Prostate gland (tissue), 2 donors: ENCODE data around the gene PLPP6. TPM values are rescaled to one million over a fixed set of nuclear protein-coding genes. Genes with fewer than 3 reads are reported as not detected.

ENCODE experiments used
- DNase-seq: peaks from one replicate; pipeline ENCODE4 v3.0.0-alpha.2; 2019; ENCODE audit warnings: low spot score
- H3K27ac ChIP-seq, 2 donors: fragments of 200-600 bp; sonication (generic); 2 replicates each; pipeline ENCODE4 v1.5.1; 2017 to 2019
- H3K27me3 ChIP-seq: fragments of 200-600 bp; sonication (generic); replicated peaks from 2 replicates; pipeline ENCODE4 v1.5.1; 2019; ENCODE audit not compliant: insufficient read depth
- H3K36me3 ChIP-seq, 2 donors: fragments of 200-600 bp; sonication (generic); 1 replicate in 1 of 2; 2 replicates in 1 of 2; pipeline versions ENCODE4 v1.5.1 to v1.8.1; 2017 to 2019
- H3K4me1 ChIP-seq: fragments of 200-600 bp; sonication (generic); replicated peaks from 2 replicates; pipeline ENCODE4 v1.5.1; 2019
- H3K4me3 ChIP-seq, 2 donors: fragments of 200-600 bp; sonication (generic); 2 replicates each; pipeline ENCODE4 v1.5.1; 2017 to 2019
- H3K9me3 ChIP-seq: fragments of 200-600 bp; sonication (generic); 2 replicates; pipeline ENCODE4 v1.5.1; 2017
- CTCF ChIP-seq, 4 experiments: fragments of 200-600 bp in 2 of 4; fragments of 450-650 bp in 2 of 4; sonication (generic) in 2 of 4; IDR thresholded peaks; 1 replicate in 3 of 4; 2 replicates in 1 of 4; pipeline ENCODE4 v1.5.1; 2016 to 2019; ENCODE audit warnings: antibody characterized with exemption in 4 of 4, mild to moderate bottlenecking in 2 of 4, moderate library complexity in 2 of 4
- POLR2A ChIP-seq: fragments of 450-650 bp; IDR thresholded peaks from one replicate; pipeline ENCODE4 v1.6.1; 2016; ENCODE audit warnings: antibody characterized with exemption, mild to moderate bottlenecking
- POLR2AphosphoS5 ChIP-seq: sonication (generic); formaldehyde crosslinking; IDR thresholded peaks from one replicate; pipeline ENCODE4 v1.6.1; 2017; ENCODE audit warnings: antibody characterized with exemption
- WGBS: methylation state at CpG from one replicate; pipeline ENCODE4 v1.1.5; 2018; 5-methylcytosine and 5-hydroxymethylcytosine counted together
- intact Hi-C: fragments of 100-400 bp; cut with DNase I; formaldehyde crosslinking; loops from one replicate; pipeline ENCODE4 v1.14.2; 2022
- total RNA-seq, 2 donors: library from RNA; depleted of rRNA; stranded (reverse); fragments of >200 nt; gene quantifications; one replicate each; pipeline ENCODE4 v1.1.0, GENCODE V29; 2016

Gene PLPP6
- total RNA-seq, 2 donors from 2014 or later: 15.6 to 32.5 TPM

- no peaks in the 10 kb centered on the region for H3K9me3 ChIP-seq
- no peaks in the 10 kb centered on the region for H3K36me3 ChIP-seq
- TF ChIP-seq POLR2A (peak; percentile 99), POLR2AphosphoS5 (peak; percentile 98), CTCF (IDR thresholded peaks at IDR 0.05) (peak; percentile 27 to 88 (median 70))
- no peaks in the 10 kb centered on the region for H3K4me1 ChIP-seq
- peak within 1 kb of the TSS; percentile 94 to 98 for H3K27ac ChIP-seq
- H3K4me3 ChIP-seq: peak within 1 kb of the TSS; percentile 54 to 92
- H3K27me3 ChIP-seq: no peaks in the 10 kb centered on the region
- intact Hi-C loops: loop anchor here (10.0 kb wide), 1 partner anchor 945 kb away; the partner anchor contains the start of gene RIC1
- DNase-seq: peak; percentile 98
- under 1% methylated on average over 59 of the region's 66 CpGs for WGBS
Observed at GRCh38 chr9:4679268-4680172, 17.4 kb downstream of the PLPP6 start, which contains the start of gene CDC37L1. Gene CDC37L1 (plus strand): TSS chr9:4679569. CDS start chr9:4679768, 199 bp downstream.

GRCh38 chr9:4680173-4680525 lies 18.1 kb downstream of the PLPP6 start:
- H3K36me3 ChIP-seq: no peaks in the 10 kb centered on the region
- H3K27me3 ChIP-seq: no peaks in the 10 kb centered on the region
- peak overlapping the region; percentile 94 to 98 for H3K27ac ChIP-seq
- WGBS: 0% methylated on average over 10 of the region's 10 CpGs
- H3K4me3 ChIP-seq: peak overlapping the region; percentile 54 to 92
- intact Hi-C loops: no loop called here
- no peaks in the 10 kb centered on the region for H3K4me1 ChIP-seq
- TF ChIP-seq POLR2AphosphoS5 (no peak), CTCF (IDR thresholded peaks at IDR 0.05) (no peak), POLR2A (no peak)
- H3K9me3 ChIP-seq: no peaks in the 10 kb centered on the region
- no peak for DNase-seq

GRCh38 chr9:4680750-4681149 lies 18.7 kb downstream of the PLPP6 start:
- TF ChIP-seq CTCF (IDR thresholded peaks at IDR 0.05) (no peak), POLR2AphosphoS5 (no peak), POLR2A (no peak)
- Histone ChIP-seq H3K4me3 (peak overlapping the region; percentile 54 to 92), H3K27ac (peak overlapping the region; percentile 94 to 98), H3K4me1 (no peaks in the 10 kb centered on the region), H3K36me3 (no peaks in the 10 kb centered on the region), H3K27me3 (no peaks in the 10 kb centered on the region), H3K9me3 (no peaks in the 10 kb centered on the region)
- 40% methylated on average over 2 of the region's 2 CpGs for WGBS
- DNase-seq: no peak
- intact Hi-C loops: no loop called here

- Histone ChIP-seq H3K4me3 (no peak overlapping the region), H3K27me3 (no peaks in the 10 kb centered on the region), H3K9me3 (no peaks in the 10 kb centered on the region), H3K36me3 (no peaks in the 10 kb centered on the region), H3K4me1 (no peaks in the 10 kb centered on the region), H3K27ac (no peak overlapping the region)
- no peak for DNase-seq
- WGBS: 76% methylated on average over 4 of the region's 4 CpGs
- no peak for TF ChIP-seq POLR2A
- no peak for TF ChIP-seq CTCF (IDR thresholded peaks at IDR 0.05)
- no peak for TF ChIP-seq POLR2AphosphoS5
- intact Hi-C loops: no loop called here
Observed at GRCh38 chr9:4684820-4685219, 22.7 kb downstream of the PLPP6 start.
